SU-DHL-6 (cell line): Measurements from ENCODE around the gene ACTN4.

ENCODE experiments used
- CTCF ChIP-seq: fragments of 200-600 bp; sonication (generic); IDR thresholded peaks from one replicate; pipeline ENCODE4 v1.5.1; 2017; ENCODE audit warnings: antibody characterized with exemption, mild to moderate bottlenecking, low read length, moderate library complexity; ENCODE audit not compliant: insufficient read depth, poor library complexity, severe bottlenecking
- EZH2phosphoT487 ChIP-seq: fragments of 200-600 bp; sonication (generic), shearing (Covaris generic); conservative IDR thresholded peaks from 2 replicates; pipeline ENCODE4 v1.6.1; 2018; ENCODE audit warnings: mild to moderate bottlenecking, antibody characterized with exemption, low read length, moderate library complexity, mixed read lengths

- no peak for TF ChIP-seq CTCF
- no peak for TF ChIP-seq EZH2phosphoT487
These were observed 40.5 kb downstream of the ACTN4 start for GRCh38 chr19:38687837-38688378.
